Mesendoderm (in vitro differentiated cells): ENCODE results near the gene DLG5.

ENCODE experiments used
- DNase-seq: peaks from one replicate; pipeline ENCODE4 v3.0.0; 2013
- H2AK5ac ChIP-seq: 2 replicates; pipeline ENCODE4 v1.6.1; 2013; ENCODE audit warnings: low read length, inconsistent platforms
- H2BK120ac ChIP-seq: 2 replicates; pipeline ENCODE4 v1.6.1; 2013; ENCODE audit warnings: low read depth, mild to moderate bottlenecking, low read length, moderate library complexity, mixed read lengths
- H2BK15ac ChIP-seq: replicated peaks from 2 replicates; pipeline ENCODE4 v1.6.1; 2013; ENCODE audit warnings: low read depth, mild to moderate bottlenecking, moderate library complexity
- H2BK5ac ChIP-seq: 2 replicates; pipeline ENCODE4 v1.6.1; 2013; ENCODE audit warnings: low read length, inconsistent platforms
- H3K18ac ChIP-seq: 2 replicates; pipeline ENCODE4 v1.6.1; 2013; ENCODE audit warnings: mild to moderate bottlenecking, low read length, mixed read lengths
- H3K23ac ChIP-seq: one replicate; pipeline ENCODE4 v1.6.1; 2013; ENCODE audit warnings: low read length
- H3K27ac ChIP-seq: 2 replicates; pipeline ENCODE4 v1.5.1; 2013; ENCODE audit warnings: low read depth, mild to moderate bottlenecking, inconsistent platforms, low read length, moderate library complexity
- H3K27me3 ChIP-seq: 2 replicates; pipeline ENCODE4 v1.6.1; 2013; ENCODE audit warnings: low read length, control low read depth, mild to moderate bottlenecking, inconsistent platforms; ENCODE audit not compliant: insufficient read depth, poor library complexity
- H3K36me3 ChIP-seq: 2 replicates; pipeline ENCODE4 v1.6.1; 2013; ENCODE audit warnings: low read length, inconsistent platforms; ENCODE audit not compliant: control insufficient read depth, insufficient read depth
- H3K4ac ChIP-seq: one replicate; pipeline ENCODE4 v1.6.1; 2013; ENCODE audit warnings: low read depth, mild to moderate bottlenecking, low read length, moderate library complexity
- H3K4me1 ChIP-seq: 2 replicates; pipeline ENCODE4 v1.6.1; 2013; ENCODE audit warnings: low read depth, low read length, inconsistent platforms; ENCODE audit not compliant: control insufficient read depth
- H3K4me2 ChIP-seq: 2 replicates; pipeline ENCODE4 v1.6.1; 2013; ENCODE audit warnings: low read length
- H3K4me3 ChIP-seq: 2 replicates; pipeline ENCODE4 v1.5.1; 2013; ENCODE audit warnings: mild to moderate bottlenecking, low read length
- H3K56ac ChIP-seq: one replicate; pipeline ENCODE4 v1.6.1; 2013; ENCODE audit warnings: low read length
- H3K79me1 ChIP-seq: 2 replicates; pipeline ENCODE4 v1.6.1; 2013; ENCODE audit warnings: low read length, inconsistent platforms
- H3K79me2 ChIP-seq: 2 replicates; pipeline ENCODE4 v1.6.1; 2013; ENCODE audit warnings: mild to moderate bottlenecking, low read length; ENCODE audit not compliant: control insufficient read depth, insufficient read depth
- H3K9ac ChIP-seq: 2 replicates; pipeline ENCODE4 v1.6.1; 2013; ENCODE audit warnings: low read length, inconsistent platforms
- H4K5ac ChIP-seq: one replicate; pipeline ENCODE4 v1.6.1; 2013; ENCODE audit warnings: low read length
- H4K8ac ChIP-seq: one replicate; pipeline ENCODE4 v1.6.1; 2013; ENCODE audit warnings: low read depth, mild to moderate bottlenecking, control low read depth, low read length, moderate library complexity
- WGBS: extraction: QIAGEN DNeasy Blood & Tissue Kit; methylation state at CpG from one replicate; pipeline ENCODE4 v1.1.7; 2013; ENCODE audit warnings: low lambda C conversion rate, missing lambda C conversion rate; ENCODE audit not compliant: insufficient coverage; ENCODE audit errors: extremely low coverage; 5-methylcytosine and 5-hydroxymethylcytosine counted together

DLG5 gene

GRCh38 chr10:77905781-77906180 lies 20.8 kb downstream of the DLG5 start:
- DNase-seq, result no peak
- H2BK120ac ChIP-seq, result no peak overlapping the region
- no peaks in the 10 kb centered on the region for H3K36me3 ChIP-seq
- H3K4me2 ChIP-seq, result no peak overlapping the region
- H3K4ac ChIP-seq, result no peak overlapping the region
- peaks cover 5% of the 10 kb centered on the region for H3K4me1 ChIP-seq
- no peak overlapping the region for H3K27ac ChIP-seq
- H4K8ac ChIP-seq, result no peak overlapping the region
- H4K5ac ChIP-seq, result no peak overlapping the region
- H2AK5ac ChIP-seq, result no peak overlapping the region
- H3K23ac ChIP-seq, result no peak overlapping the region
- H3K79me2 ChIP-seq, result peaks cover 87% of the 10 kb centered on the region
- H3K79me1 ChIP-seq, result peaks cover 17% of the 10 kb centered on the region
- WGBS, result no CpG with 5 or more reads among the region's 1 CpG
- no peak overlapping the region for H2BK15ac ChIP-seq
- no peak overlapping the region for H3K18ac ChIP-seq
- no peak overlapping the region for H3K9ac ChIP-seq
- no peak overlapping the region for H3K4me3 ChIP-seq
- no peak overlapping the region for H3K56ac ChIP-seq
- no peak overlapping the region for H2BK5ac ChIP-seq
- no peaks in the 10 kb centered on the region for H3K27me3 ChIP-seq

GRCh38 chr10:77905086-77905748 lies 21.3 kb downstream of the DLG5 start:
- Histone ChIP-seq H3K56ac (no peak overlapping the region), H3K79me2 (peaks cover 83% of the 10 kb centered on the region), H3K4me3 (no peak overlapping the region), H3K36me3 (no peaks in the 10 kb centered on the region), H2BK5ac (no peak overlapping the region), H2AK5ac (no peak overlapping the region), H3K23ac (no peak overlapping the region), H3K79me1 (peaks cover 17% of the 10 kb centered on the region), H3K4me1 (peaks cover 5% of the 10 kb centered on the region), H2BK15ac (no peak overlapping the region), H3K4ac (no peak overlapping the region), H3K27ac (no peak overlapping the region), H3K27me3 (no peaks in the 10 kb centered on the region), H4K8ac (no peak overlapping the region), H4K5ac (no peak overlapping the region), H3K4me2 (no peak overlapping the region), H3K18ac (no peak overlapping the region), H2BK120ac (no peak overlapping the region), H3K9ac (no peak overlapping the region)
- DNase-seq, result no peak
- no CpG with 5 or more reads among the region's 9 CpGs for WGBS

GRCh38 chr10:77904100-77904840 lies 22.3 kb downstream of the DLG5 start:
- Histone ChIP-seq H3K4me3 (no peak overlapping the region), H3K4me1 (peaks cover 5% of the 10 kb centered on the region), H2BK15ac (no peak overlapping the region), H3K23ac (no peak overlapping the region), H3K18ac (no peak overlapping the region), H3K9ac (no peak overlapping the region), H4K8ac (no peak overlapping the region), H3K27ac (no peak overlapping the region), H3K36me3 (no peaks in the 10 kb centered on the region), H3K4me2 (no peak overlapping the region), H3K27me3 (no peaks in the 10 kb centered on the region), H3K56ac (no peak overlapping the region), H2AK5ac (no peak overlapping the region), H3K79me2 (peaks cover 83% of the 10 kb centered on the region), H2BK5ac (no peak overlapping the region), H3K4ac (no peak overlapping the region), H4K5ac (no peak overlapping the region), H2BK120ac (no peak overlapping the region), H3K79me1 (peaks cover 19% of the 10 kb centered on the region)
- WGBS, result no CpG with 5 or more reads among the region's 8 CpGs
- DNase-seq, result no peak

- no peak for DNase-seq
- Histone ChIP-seq H3K27me3 (no peaks in the 10 kb centered on the region), H3K18ac (no peak overlapping the region), H3K27ac (no peak overlapping the region), H3K23ac (no peak overlapping the region), H3K79me1 (peaks cover 22% of the 10 kb centered on the region), H3K9ac (no peak overlapping the region), H3K4ac (no peak overlapping the region), H4K8ac (no peak overlapping the region), H2BK120ac (no peak overlapping the region), H3K36me3 (no peaks in the 10 kb centered on the region), H2BK5ac (no peak overlapping the region), H3K4me1 (peaks cover 7% of the 10 kb centered on the region), H2AK5ac (no peak overlapping the region), H3K79me2 (peaks cover 78% of the 10 kb centered on the region), H3K4me2 (no peak overlapping the region), H3K4me3 (no peak overlapping the region), H3K56ac (no peak overlapping the region), H4K5ac (no peak overlapping the region), H2BK15ac (no peak overlapping the region)
- no CpG with 5 or more reads among the region's 5 CpGs for WGBS
Observed at GRCh38 chr10:77902159-77902558, 24.4 kb downstream of the DLG5 start.

GRCh38 chr10:77901743-77902142 lies 24.8 kb downstream of the DLG5 start:
- no peak overlapping the region for H2BK120ac ChIP-seq
- peaks cover 74% of the 10 kb centered on the region for H3K79me2 ChIP-seq
- H4K8ac ChIP-seq, result no peak overlapping the region
- H3K79me1 ChIP-seq, result peaks cover 20% of the 10 kb centered on the region
- no peak overlapping the region for H3K23ac ChIP-seq
- no peak for DNase-seq
- no peak overlapping the region for H3K4ac ChIP-seq
- H3K27ac ChIP-seq, result no peak overlapping the region
- no peaks in the 10 kb centered on the region for H3K36me3 ChIP-seq
- H3K4me1 ChIP-seq, result peaks cover 7% of the 10 kb centered on the region
- H2BK5ac ChIP-seq, result no peak overlapping the region
- H3K56ac ChIP-seq, result no peak overlapping the region
- H4K5ac ChIP-seq, result no peak overlapping the region
- H3K18ac ChIP-seq, result no peak overlapping the region
- no peak overlapping the region for H2AK5ac ChIP-seq
- no peak overlapping the region for H2BK15ac ChIP-seq
- no peak overlapping the region for H3K4me2 ChIP-seq
- H3K9ac ChIP-seq, result no peak overlapping the region
- H3K4me3 ChIP-seq, result no peak overlapping the region
- H3K27me3 ChIP-seq, result no peaks in the 10 kb centered on the region
- no CpG with 5 or more reads among the region's 6 CpGs for WGBS
